Stimulated activated CD4-positive, alpha-beta T cell treated with anti-CD3 and anti-CD28 coated beads, Interleukin-1b, Interleukin-23, amount 100 ng/mL, for 48 hours (primary cell): ENCODE data around the gene NT5C.
"Not testable (repeated sequence)": the region's sequence is repeated elsewhere in the genome, so short reads cannot be mapped to it uniquely, and the experiment has no call there.

ENCODE experiments used
- DNase-seq: peaks from one replicate; pipeline ENCODE4 v3.0.0-alpha.2; 2020

The NT5C gene

DNA sequence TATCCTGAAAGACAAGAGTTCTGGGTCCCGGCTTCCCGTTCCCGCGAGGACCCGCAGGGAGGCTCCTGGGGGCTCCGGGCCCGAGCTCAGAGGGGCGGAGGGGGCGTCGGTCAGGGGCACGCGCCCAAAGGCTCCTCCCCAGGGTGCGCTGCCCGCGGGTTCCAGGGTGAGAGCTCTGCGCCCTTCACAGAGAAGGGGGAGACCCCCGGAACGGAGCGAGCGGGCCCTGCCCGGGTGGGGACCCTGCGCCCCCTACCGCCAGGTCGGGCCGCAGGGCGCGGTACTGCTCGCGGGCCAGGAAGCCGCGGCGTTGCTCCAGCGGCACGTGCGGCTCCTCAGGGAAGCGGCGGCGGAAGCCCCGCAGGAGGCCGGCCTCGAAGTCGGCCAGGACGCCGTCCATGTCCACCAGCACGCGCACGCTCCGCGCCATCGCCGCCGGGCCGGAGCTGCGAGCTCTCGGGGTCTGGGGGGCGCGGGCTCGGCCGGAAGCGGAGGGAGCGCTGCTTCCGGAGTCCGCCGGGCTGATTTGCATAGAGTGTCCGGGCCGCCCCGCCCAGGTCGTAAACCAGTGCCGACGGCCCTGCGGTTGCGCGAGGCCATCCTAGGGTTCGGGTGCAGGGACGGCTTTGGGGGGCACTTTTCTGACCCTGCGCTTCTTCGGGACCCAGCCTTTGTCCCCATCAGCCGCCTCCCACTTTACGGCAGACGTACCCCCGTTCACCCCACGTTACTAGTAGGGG is at the start of gene NT5C:
Gene NT5C (minus strand): TSS at position 465 of the 740 bp plus-strand sequence. CDS start 35 bp downstream, at position 430.
- DNase-seq: peak; percentile 72

DNA sequence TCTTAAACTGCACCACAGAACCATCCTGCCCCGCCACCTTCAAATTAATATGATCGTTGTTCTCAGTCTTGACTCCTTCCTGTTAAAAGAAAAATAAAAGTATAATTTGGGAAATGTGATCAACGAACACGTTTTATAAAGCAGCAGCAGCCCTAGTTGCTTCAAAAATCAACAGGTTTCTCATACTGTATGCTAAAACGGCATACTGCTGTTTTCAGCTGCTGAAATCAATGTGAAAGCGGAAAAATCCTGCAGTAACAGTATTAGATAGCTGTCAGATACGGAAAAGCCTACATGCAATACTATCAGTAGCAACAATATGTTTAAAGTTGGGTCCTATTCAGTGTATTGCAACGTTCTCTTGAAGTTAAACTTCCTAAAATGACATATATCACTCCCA is 49.6 kb upstream of the NT5C start:
- no peak for DNase-seq

DNA sequence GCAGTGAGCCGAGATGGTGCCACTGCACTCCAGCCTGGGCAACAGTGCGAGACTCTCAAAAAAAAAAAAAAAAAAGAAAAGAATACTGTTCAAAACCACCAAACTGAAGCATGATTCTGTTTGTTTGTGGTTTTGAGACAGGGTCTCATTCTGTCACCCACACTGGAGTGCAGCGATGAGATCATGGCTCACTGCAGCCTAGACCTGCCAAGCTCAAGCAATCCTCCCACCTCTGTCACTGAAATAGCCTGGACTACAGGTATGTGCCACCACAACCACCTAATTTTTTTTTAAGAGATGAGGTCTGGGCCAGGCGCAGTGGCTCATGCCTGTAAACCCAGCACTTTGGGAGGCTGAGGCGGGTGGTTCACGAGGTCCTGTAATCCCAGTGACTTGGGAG is 46.9 kb upstream of the NT5C start:
- DNase-seq: no peak

DNA sequence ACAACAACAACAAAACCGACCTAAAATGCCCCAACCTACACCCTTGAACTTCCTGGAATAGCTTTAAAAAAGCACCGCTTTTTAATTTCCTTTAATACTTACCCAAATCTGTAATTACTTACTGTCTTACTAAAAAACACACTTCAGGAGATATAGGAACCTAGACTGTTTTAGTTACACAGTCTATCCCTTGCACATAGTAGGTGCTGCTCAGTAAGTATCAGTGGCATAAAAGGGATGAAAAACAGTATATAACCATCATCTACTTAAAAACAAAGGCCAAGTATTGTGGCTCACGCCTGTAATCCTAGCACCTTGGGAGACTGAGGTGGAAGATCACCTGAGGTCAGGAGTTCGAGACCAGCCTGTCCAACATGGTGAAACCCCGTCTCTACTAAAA is 45.1 kb upstream of the NT5C start:
- DNase-seq: no peak

- no peak for DNase-seq
Observed at GRCh38 chr17:75174996-75175395, 43.5 kb upstream of the NT5C start.

DNA sequence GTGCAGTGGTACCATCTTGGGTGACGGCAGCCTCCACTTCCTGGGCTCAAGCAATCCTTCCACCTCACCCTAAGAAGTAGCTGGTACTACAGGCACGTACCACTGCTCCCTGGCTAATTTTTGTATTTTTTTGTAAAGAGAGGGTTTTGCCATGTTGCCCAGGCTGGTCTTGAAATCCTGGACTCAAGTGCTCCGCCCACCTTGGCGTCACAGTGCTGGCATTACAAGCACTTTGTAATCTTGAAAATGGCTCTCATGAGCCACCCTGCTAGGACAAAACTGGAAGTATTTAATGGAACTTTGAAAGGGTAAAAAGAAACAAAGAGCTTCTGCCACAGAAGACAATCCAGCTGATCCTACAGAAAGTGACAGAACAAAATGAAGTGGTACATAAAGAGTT is 42.0 kb upstream of the NT5C start:
- DNase-seq: no peak

GRCh38 chr17:75168998-75169397 is 37.5 kb upstream of the NT5C start:
- no peak for DNase-seq

DNA sequence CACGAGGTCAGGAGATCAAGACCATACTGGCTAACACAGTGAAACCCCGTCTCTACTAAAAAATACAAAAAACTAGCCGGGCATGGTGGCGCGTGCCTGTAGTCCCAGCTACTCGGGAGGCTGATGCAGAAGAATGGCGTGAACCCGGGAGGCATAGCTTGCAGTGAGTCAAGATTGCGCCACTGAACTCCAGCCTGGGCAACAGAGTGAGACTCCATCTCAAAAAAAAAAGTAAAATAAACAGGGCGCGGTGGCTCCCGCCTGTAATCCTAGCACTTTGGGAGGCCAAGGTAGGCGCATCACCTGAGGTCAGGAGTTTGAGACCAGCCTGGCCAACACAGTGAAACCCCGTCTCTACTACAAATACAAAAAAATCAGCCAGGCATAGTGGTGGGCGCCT is 33.1 kb upstream of the NT5C start:
- DNase-seq: not testable (repeated sequence)

- DNase-seq: no peak
Observed at GRCh38 chr17:75163074-75163473, 31.5 kb upstream of the NT5C start.

- DNase-seq: no peak
Observed at GRCh38 chr17:75160211-75160610, 28.7 kb upstream of the NT5C start.

DNA sequence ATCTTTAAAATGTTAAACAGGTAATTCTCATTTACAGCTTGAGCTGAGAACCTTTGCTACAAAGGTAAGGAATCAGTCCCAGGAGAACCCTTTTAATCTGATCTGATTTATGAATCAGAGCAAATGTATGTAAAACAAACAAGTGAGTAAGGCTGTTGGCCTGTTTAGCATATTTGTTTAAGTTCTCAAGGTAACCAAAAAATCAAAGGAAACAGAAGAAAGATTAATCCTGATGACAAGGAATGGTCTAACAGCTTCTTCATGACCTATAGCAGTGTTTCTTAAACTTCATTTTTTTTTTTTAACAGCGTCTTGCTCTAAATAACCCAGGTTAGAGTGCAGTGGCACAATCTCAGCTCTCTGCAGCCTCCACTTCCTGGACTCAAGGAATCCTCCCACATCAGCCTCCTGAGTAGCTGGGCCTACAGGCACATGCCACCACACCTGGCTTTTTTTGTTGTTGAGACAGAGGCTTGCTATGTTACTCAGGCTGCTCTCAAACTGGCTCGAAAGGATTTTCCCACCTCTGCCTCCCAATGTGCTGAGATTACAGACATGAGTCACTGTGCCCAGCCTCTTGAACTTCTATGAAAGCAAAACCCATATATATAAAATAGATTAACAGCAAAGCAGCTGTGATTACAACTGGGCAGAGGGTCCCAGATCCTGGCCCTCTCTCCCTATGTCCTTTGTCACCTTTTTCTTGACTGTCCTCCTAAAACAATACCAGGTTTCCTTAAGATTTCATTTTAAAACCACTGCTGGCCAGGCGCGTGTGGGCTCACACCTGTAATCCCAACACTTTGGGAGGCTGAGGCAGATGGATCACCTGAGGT is 27.9 kb upstream of the NT5C start:
- DNase-seq: no peak

- DNase-seq: not testable (repeated sequence)
Observed at GRCh38 chr17:75158480-75158879, 26.9 kb upstream of the NT5C start.

- no peak for DNase-seq
Observed at GRCh38 chr17:75155191-75155601, 23.7 kb upstream of the NT5C start.

- peak; percentile 99 for DNase-seq
Observed at GRCh38 chr17:75154195-75155106, 22.9 kb upstream of the NT5C start, which contains the start of gene JPT1. Gene JPT1 (minus strand): TSS chr17:75154512. CDS start chr17:75154397, 115 bp downstream.

DNA sequence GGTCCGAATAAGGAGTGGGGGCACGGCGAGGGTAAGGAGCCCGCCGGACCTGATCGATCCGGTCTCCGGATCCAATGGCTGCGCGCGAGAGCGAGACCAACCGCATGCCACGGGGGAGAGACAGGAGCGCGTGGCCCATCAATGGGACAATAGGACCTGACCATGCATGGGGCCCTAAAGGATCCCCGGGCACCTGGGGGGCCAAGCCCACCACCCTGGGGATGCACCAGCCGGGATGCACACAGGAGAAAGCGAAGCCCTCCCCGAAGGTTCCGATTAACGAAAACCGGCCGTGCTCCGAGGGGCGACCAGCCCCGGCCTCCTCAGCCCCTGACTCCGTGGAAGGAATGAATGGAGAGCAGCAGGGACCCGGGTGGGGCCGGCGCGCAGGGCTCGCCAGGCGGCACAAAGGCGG is 22.2 kb upstream of the NT5C start:
- peak; percentile 17 for DNase-seq

- DNase-seq: peak; percentile 27
Observed at GRCh38 chr17:75152922-75153779, 21.6 kb upstream of the NT5C start.

DNA sequence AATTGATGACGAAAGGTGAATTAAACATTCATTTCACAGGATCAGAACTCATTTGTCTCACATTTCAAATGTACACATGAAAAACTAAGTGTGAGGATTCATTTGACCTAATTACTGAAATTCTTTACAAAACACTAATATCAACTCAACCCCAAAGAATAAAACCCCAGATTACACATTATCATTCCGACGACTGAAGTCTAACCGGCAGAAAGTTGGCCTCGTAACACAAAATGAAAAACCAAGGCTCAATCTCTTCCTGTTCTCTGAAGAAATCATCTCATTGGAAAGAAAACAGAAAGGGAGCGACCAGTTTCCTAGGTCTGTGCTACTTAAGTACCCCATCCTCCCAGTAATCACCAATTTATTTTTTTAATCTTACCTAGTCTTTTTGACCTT is 21.0 kb upstream of the NT5C start:
- DNase-seq: no peak

DNA sequence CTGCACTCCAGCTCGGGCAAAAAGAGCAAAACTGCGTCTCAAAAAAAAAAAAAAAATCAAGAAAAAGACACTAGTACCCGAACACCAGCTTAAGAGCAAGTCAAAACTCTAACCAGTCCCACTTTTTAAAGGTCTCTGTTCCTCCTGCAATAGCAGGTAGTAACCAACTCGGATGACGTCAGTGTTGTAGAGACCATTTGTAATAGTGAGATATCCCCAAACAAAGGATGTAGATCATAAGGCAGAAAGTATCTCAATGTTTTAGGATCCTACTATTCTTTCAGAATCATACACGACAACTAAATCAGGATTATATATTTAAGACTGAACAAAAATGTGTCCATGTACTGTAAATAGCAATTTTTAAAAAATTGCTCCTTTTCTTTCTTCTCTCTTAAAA is 20.4 kb upstream of the NT5C start:
- DNase-seq: no peak

GRCh38 chr17:75147878-75148546 is 16.5 kb upstream of the NT5C start:
- DNase-seq: no peak

- DNase-seq: no peak
Observed at GRCh38 chr17:75146592-75146991, 15.1 kb upstream of the NT5C start.

DNA sequence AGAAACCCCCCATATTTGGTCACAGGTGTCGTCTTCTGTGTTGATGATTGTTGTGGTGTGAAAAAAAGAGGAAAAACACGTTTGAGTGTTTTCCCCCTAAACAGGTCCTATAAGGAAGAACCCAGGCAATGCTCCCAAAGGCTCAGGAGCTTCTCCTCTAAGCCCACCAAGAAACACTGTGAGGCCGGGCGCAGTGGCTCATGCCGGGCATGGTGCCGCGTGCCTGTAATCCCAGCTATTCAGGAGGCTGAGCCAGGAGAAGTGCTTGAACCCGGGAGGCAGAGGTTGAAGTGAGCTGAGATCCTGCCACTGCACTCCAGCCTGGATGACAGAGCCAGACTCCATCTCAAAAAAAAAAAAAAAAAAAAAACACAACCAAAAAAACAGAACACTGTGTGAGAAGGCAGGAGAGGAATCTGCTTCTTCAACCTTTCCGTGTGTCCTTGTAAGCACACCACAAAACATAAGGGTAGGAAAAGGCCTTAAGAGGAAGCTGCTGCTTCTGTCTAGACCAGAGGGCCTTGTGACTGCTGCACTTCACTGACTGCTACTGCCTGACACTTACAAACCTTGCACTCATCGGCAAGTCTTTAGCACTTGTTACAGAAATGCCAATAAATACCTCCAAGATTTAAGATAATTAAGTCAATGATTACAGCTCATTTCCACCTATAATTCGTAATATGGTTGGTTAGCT is 13.4 kb upstream of the NT5C start:
- no peak for DNase-seq
